Activated CD4-positive, alpha-beta memory T cell treated with anti-CD3 and anti-CD28 coated beads for 36 hours (primary cell): ENCODE results near the gene LEFTY1. TPM values are rescaled to one million over a fixed set of nuclear protein-coding genes. Genes with fewer than 3 reads are reported as not detected.

Experiments
- CTCF ChIA-PET: fragments of 350-600 bp; sonication (Branson Sonifier 250); formaldehyde crosslinking; loops from one replicate; lab custom pipeline; 2021; ENCODE audit warnings: antibody characterized with exemption, inconsistent platforms; lab: Charles Lee
- POLR2A ChIA-PET: fragments of 350-600 bp; sonication (Branson Sonifier 250); formaldehyde crosslinking; loops from one replicate; lab custom pipeline; 2021; ENCODE audit warnings: antibody characterized with exemption; lab: Charles Lee
- DNase-seq: peaks from one replicate; pipeline ENCODE4 v3.0.0-alpha.2; 2020
- H3K27ac Mint-ChIP-seq: one replicate; pipeline ENCODE4 v1.8.0; 2021; ENCODE audit warnings: mixed read lengths
- H3K27me3 Mint-ChIP-seq: one replicate; pipeline ENCODE4 v1.8.0; 2021; ENCODE audit warnings: mixed read lengths
- H3K36me3 Mint-ChIP-seq: one replicate; pipeline ENCODE4 v1.8.0; 2021; ENCODE audit warnings: mixed read lengths
- H3K4me1 Mint-ChIP-seq: one replicate; pipeline ENCODE4 v1.8.0; 2021; ENCODE audit warnings: low read depth, mixed read lengths
- H3K4me3 Mint-ChIP-seq: one replicate; pipeline ENCODE4 v1.8.0; 2021; ENCODE audit warnings: mild to moderate bottlenecking, mixed read lengths
- H3K9me3 Mint-ChIP-seq: one replicate; pipeline ENCODE4 v1.8.0; 2021; ENCODE audit warnings: mixed read lengths
- intact Hi-C: fragments of 100-400 bp; cut with micrococcal nuclease; formaldehyde crosslinking; loops from one replicate; pipeline ENCODE4 v1.15.1; 2023
- total RNA-seq, 2 experiments: library from RNA; stranded (reverse); gene quantifications; one replicate each; pipeline ENCODE4 v1.2.3, GENCODE V29; 2021

Gene LEFTY1
- total RNA-seq, 2 experiments from 2014 or later: 0.19 TPM; not detected in 1

DNA sequence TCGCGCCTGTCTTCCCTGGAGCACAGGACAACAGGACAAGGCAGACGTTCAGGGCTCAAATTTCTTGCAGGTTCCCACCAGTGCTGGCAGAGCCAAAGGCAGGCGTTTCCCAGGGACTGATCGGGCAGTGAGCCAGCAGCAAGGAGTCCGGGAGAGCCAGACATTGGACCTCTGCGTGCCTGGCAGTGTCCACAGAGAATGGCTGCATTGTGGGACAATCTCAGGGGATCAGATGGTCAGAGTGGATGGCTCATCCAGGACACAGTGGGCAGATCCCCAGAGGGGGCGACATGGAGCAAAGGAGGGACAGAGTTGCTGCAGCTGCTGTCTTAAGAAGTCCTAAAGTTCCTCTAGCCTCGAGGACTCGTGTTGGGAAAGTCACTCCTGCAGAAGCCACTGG is 11.4 kb downstream of the LEFTY1 start:
- no peaks in the 10 kb centered on the region for H3K27me3 Mint-ChIP-seq
- no peaks in the 10 kb centered on the region for H3K9me3 Mint-ChIP-seq
- CTCF ChIA-PET: interaction anchor here (0.9 to 1.3 kb wide), 6 partner anchors 11 to 403 kb away, joined by 3 to 4 read pairs (median 3); no protein-coding TSS in a partner anchor
- H3K27ac Mint-ChIP-seq: peak overlapping the region; percentile 47
- POLR2A ChIA-PET: interaction anchor here (0.6 to 1.2 kb wide), 2 partner anchors 12 to 90 kb away, joined by 3 to 5 read pairs; no protein-coding TSS in a partner anchor
- peaks cover 12% of the 10 kb centered on the region for H3K36me3 Mint-ChIP-seq
- intact Hi-C loops: no loop called here
- peaks cover 66% of the 10 kb centered on the region for H3K4me1 Mint-ChIP-seq
- no peak overlapping the region for H3K4me3 Mint-ChIP-seq
- DNase-seq: peak; percentile 39

DNA sequence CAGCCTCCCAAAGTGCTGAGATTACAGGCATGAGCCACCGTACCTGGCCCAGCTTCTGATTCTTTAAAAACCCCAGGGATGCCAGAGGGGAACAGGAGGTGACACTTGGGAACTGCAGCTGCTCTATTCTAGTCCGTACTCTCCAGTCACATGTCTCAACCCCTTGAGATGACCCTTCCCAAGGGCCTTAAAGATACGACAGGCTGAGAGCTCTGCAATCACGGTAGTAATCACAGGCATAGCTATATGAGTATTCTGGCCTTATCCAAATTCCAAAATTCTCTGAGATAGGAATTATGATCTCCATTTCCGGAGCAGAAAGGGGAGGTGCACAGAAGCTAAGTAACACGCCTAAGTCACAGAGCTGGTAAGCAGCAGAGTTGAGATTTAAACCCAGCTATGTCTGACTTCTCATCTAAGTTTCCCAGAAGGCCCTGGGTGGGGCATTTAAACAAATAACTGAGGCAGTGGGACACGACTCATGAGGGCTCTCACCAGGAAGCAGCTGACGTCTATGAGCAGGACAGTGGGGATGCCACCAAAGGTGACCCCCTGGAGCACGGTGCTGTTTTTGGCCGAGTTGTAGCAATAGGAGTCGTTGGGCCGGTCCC is 11.9 kb downstream of the LEFTY1 start:
- intact Hi-C loops: no loop called here
- H3K27ac Mint-ChIP-seq: no peak overlapping the region
- H3K27me3 Mint-ChIP-seq: no peaks in the 10 kb centered on the region
- H3K4me1 Mint-ChIP-seq: peaks cover 67% of the 10 kb centered on the region
- no peak for DNase-seq
- ChIA-PET POLR2A (interaction anchor here (1.2 to 1.3 kb wide), 2 partner anchors 11 to 99 kb away, joined by 5 read pairs; partner anchors contain the start of gene SRP9), CTCF (interaction anchor here (0.9 to 1.0 kb wide), 3 partner anchors 24 to 402 kb away, joined by 3 to 4 read pairs (median 3); no protein-coding TSS in a partner anchor)
- H3K4me3 Mint-ChIP-seq: no peak overlapping the region
- H3K9me3 Mint-ChIP-seq: no peaks in the 10 kb centered on the region
- peaks cover 12% of the 10 kb centered on the region for H3K36me3 Mint-ChIP-seq

DNA sequence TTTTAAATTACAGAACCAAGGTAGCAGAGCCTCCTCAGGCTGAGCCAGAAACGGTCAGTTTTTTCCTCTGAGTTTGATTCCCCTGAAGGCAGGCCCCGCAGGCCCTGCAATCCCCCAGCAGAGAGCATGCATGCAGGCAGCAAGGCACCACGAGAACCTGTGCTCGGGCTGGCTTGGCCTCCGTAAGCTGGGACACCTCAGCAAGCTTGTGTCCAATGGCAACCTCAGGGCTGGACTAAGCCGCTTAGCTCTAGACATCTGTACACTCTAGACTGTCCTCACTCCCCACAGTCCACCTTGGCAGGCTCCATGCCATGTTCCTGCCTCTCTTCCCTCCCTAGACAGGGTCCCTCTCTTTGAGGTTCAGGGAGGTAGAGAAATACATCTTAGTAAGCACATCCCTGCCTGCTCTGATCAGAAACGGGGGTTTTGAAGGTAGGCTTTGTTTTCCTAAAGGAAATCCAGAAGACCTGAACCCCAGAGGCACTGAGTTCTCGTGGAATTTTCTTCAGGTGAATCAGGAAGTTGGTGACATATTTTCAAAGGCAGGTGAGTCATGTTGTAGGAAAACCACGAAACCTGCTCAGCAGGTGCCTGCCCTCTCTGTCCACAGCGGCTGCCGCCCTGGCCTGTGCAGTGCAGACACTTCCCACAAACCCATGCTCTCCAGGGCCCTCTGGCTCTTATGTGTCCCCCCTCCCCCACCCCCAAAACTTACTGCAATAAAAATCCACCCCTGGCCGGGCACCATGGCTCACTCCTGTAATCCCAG is 13.7 kb downstream of the LEFTY1 start:
- ChIA-PET POLR2A (interaction anchor here (0.7 kb wide), 1 partner anchor 14 kb away, joined by 3 read pairs; the partner anchor contains the start of gene LEFTY1), CTCF (interaction anchor here (0.6 to 1.5 kb wide), 3 partner anchors 20 to 36 kb away, joined by 3 to 4 read pairs (median 3); no protein-coding TSS in a partner anchor)
- Mint-ChIP-seq H3K36me3 (peaks cover 15% of the 10 kb centered on the region), H3K4me1 (peaks cover 61% of the 10 kb centered on the region), H3K27ac (peak overlapping the region; percentile 45), H3K4me3 (no peak overlapping the region), H3K9me3 (no peaks in the 10 kb centered on the region), H3K27me3 (no peaks in the 10 kb centered on the region)
- no peak for DNase-seq
- intact Hi-C loops: no loop called here

DNA sequence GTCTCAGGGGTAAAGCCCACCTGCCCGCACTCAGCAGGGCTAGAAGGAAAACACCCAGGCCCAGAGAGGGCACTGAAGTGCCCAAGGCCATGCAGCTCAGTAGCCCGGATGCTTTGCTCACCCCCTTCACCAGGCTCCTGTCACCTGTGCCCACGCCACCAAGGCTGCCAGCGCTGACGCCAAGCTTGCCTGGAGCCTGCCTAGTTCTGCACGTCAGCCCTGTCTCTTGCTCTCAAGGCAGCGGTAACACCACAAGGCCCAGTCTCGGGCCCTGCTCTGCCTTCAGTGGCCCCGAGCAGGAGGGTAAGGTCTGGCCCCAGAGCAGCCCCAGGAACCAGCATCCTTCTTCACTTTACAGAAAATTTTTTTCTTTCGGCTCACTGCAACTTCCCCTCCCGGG is 14.5 kb downstream of the LEFTY1 start:
- ChIA-PET POLR2A (no interaction called here), CTCF (interaction anchor here (1.1 to 1.5 kb wide), 2 partner anchors 19 to 37 kb away, joined by 3 read pairs; no protein-coding TSS in a partner anchor)
- Mint-ChIP-seq H3K27me3 (no peaks in the 10 kb centered on the region), H3K4me1 (peaks cover 53% of the 10 kb centered on the region), H3K36me3 (peaks cover 15% of the 10 kb centered on the region), H3K9me3 (no peaks in the 10 kb centered on the region), H3K4me3 (no peak overlapping the region), H3K27ac (no peak overlapping the region)
- intact Hi-C loops: no loop called here
- DNase-seq: no peak

DNA sequence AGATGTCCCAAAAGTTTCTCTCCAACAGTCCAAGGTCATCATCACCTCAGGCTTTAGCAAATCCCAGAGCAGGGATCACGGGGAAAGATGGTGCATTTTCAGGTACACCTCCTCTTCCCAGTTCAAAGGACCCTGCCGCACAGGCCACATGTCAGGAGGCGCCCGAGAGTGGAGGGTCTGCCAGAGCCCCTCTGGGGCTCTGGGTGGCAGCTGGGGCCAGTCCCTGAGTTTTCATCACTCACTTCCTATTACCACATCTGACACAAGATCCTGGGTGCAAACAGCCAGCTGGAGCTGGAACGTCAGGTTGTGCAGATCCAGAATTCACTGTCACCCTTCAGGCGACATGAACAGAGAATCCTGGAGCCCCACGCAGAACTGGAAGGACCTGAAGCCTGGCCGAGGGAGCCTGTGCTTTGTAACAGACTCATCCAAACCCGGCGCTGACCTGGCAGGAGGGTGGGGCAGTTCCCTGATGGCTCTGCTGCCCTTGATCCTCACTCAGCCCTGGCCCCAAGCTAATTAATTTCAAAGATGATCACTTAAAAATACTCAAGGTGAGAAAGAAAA is 15.6 kb downstream of the LEFTY1 start:
- Mint-ChIP-seq H3K4me3 (no peak overlapping the region), H3K9me3 (no peaks in the 10 kb centered on the region), H3K4me1 (peaks cover 45% of the 10 kb centered on the region), H3K27me3 (no peaks in the 10 kb centered on the region), H3K27ac (peak overlapping the region; percentile 59), H3K36me3 (peaks cover 20% of the 10 kb centered on the region)
- ChIA-PET POLR2A (no interaction called here), CTCF (no interaction called here)
- no peak for DNase-seq
- intact Hi-C loops: no loop called here

DNA sequence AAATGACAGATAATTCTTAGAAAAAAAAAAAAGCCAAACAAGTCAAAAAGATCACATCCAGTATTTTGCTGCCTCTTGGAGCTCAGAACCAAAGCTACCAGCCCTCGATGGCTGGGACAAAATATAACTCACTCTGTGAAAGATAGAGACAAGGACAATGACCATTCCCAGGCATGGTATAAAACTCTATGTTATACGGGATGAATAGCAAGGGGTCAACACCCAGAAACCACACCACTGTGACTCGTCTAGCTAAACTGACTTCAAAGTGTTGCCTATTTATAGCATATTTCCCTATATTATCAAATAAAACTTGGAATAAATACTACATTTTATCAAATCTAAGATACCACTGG is 16.9 kb downstream of the LEFTY1 start:
- ChIA-PET POLR2A (no interaction called here), CTCF (interaction anchor here (0.6 kb wide), 1 partner anchor 540 kb away, joined by 3 read pairs; no protein-coding TSS in a partner anchor)
- peaks cover 22% of the 10 kb centered on the region for H3K36me3 Mint-ChIP-seq
- H3K4me3 Mint-ChIP-seq: no peak overlapping the region
- H3K27ac Mint-ChIP-seq: peak overlapping the region; percentile 36
- no peaks in the 10 kb centered on the region for H3K9me3 Mint-ChIP-seq
- H3K4me1 Mint-ChIP-seq: peaks cover 46% of the 10 kb centered on the region
- intact Hi-C loops: no loop called here
- no peaks in the 10 kb centered on the region for H3K27me3 Mint-ChIP-seq
- DNase-seq: no peak

DNA sequence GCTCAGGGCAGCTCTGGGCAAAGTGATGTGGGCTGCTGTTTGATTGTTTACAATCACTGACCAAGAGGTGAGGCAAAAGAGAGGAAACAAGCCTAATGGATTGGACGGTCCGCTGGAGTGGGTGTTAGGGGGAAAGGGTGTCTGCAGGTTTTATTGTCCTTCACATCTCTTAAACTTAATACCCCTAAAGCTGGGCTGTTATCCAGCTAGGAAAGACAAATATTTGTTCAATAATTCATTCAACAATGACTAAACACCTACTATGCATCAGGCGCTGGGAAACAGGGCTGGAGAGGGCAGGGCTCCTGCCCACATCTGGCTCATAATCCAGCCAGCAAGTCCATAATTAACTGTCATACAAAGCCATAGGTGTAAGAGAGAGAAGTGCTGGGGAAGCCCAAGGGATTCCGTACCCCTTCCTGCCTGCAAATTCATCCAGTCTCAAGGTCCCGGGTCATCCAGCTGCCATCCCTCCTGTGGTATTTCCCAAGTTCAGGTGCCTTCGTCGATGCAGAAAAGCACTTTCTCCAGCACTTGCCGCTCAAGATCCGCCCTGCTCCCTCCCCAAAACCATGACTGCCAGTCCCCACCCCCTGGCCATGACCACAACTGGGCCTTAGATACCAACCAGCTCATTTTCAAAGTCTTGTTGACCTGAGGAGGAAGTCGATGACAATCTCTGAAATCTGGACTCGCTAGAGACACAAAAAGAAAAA is 17.4 kb downstream of the LEFTY1 start:
- Mint-ChIP-seq H3K4me3 (no peak overlapping the region), H3K27me3 (no peaks in the 10 kb centered on the region), H3K4me1 (peaks cover 48% of the 10 kb centered on the region), H3K36me3 (peaks cover 23% of the 10 kb centered on the region), H3K27ac (peak overlapping the region; percentile 36), H3K9me3 (no peaks in the 10 kb centered on the region)
- peak; percentile 34 for DNase-seq
- ChIA-PET CTCF (interaction anchor here (0.6 to 0.8 kb wide), 3 partner anchors 11 to 541 kb away, joined by 3 read pairs; partner anchors contain the start of gene TMEM63A), POLR2A (interaction anchor here (1.3 kb wide), 1 partner anchor 10 kb away, joined by 4 read pairs; the partner anchor contains the start of gene TMEM63A)
- intact Hi-C loops: no loop called here

DNA sequence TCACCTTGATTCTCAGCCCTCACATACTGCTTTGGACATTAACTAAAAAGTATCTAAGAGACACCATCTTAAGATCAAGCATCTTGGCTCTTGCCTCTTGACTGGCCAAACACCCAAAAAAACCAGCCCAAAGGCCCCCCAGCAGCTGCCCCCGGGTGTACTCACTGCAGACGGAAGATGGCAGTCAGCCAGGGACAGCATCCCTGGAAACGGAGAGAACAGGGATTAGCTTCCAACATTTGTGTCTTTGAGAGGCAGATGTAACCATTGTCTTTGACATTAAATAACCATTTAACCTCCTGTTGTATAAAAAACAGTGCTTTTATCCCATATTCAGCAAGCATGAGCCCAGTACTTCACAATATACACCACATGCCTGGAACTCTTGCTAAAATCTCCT is 18.0 kb downstream of the LEFTY1 start:
- H3K4me3 Mint-ChIP-seq: no peak overlapping the region
- ChIA-PET POLR2A (interaction anchor here (1.3 kb wide), 1 partner anchor 11 kb away, joined by 4 read pairs; the partner anchor contains the start of gene TMEM63A), CTCF (interaction anchor here (0.8 kb wide), 3 partner anchors 10 to 396 kb away, joined by 3 read pairs; partner anchors contain the start of gene TMEM63A)
- intact Hi-C loops: no loop called here
- peaks cover 25% of the 10 kb centered on the region for H3K36me3 Mint-ChIP-seq
- H3K27me3 Mint-ChIP-seq: no peaks in the 10 kb centered on the region
- H3K27ac Mint-ChIP-seq: no peak overlapping the region
- DNase-seq: no peak
- H3K4me1 Mint-ChIP-seq: peaks cover 48% of the 10 kb centered on the region
- H3K9me3 Mint-ChIP-seq: no peaks in the 10 kb centered on the region

DNA sequence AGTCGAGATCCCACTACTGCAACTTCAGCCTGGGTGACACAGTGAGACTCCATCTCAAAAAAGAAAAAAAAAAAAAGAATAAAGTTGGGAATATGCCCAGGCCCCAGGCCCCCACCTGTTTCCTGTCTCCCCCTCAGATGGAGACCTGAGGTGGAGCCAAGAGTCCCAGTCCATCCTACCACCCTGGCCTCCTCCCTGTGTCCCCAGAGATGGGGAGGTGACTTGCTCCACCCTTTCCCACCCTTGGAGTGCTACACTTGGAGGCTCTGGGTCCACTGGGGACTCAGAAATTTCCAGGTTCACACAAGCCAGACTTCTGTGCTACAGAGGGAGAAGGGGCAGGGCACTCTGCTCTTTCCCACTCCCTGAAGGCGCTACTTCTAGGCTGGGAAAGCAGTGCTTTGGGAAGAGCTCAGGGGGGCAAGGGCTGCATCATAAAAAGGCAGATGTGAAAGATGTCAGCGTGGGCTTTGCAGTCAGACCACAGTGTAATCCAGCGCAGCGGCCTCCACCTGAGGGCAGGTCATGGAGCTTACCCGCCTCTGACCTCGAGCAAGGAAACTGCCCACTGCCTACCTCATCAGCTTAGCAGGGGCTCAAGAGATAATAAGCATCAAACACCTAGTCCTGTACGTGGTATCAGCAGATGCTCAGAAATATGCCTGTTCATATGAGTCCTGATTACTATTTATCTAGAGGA is 20.2 kb downstream of the LEFTY1 start:
- no peak overlapping the region for H3K4me3 Mint-ChIP-seq
- peaks cover 34% of the 10 kb centered on the region for H3K36me3 Mint-ChIP-seq
- no peak overlapping the region for H3K27ac Mint-ChIP-seq
- ChIA-PET POLR2A (no interaction called here), CTCF (no interaction called here)
- peaks cover 48% of the 10 kb centered on the region for H3K4me1 Mint-ChIP-seq
- intact Hi-C loops: loop anchor here (5.0 kb wide), 1 partner anchor 44 kb away; no protein-coding TSS in a partner anchor
- no peaks in the 10 kb centered on the region for H3K27me3 Mint-ChIP-seq
- H3K9me3 Mint-ChIP-seq: no peaks in the 10 kb centered on the region
- DNase-seq: no peak

DNA sequence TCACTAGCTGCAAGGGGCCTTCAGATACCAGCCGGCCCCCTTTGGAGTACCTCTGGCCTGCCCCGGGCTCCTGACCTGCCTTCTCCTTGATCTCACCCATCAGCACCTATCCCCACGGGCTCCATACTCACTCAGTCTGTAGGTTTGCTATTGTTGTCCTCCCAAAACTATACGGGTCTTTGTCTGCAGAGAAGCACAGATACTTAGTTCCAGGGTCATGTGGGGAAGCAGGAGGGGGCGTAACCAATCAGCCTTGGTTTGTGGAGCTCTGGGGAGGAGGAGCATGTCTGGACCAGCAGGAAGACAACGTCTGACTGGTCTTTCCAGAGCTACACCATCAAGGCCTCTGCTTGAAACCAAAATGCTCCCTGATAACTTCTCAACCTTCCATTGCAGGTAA is 22.0 kb downstream of the LEFTY1 start:
- Mint-ChIP-seq H3K27me3 (no peaks in the 10 kb centered on the region), H3K36me3 (peaks cover 41% of the 10 kb centered on the region), H3K4me3 (no peak overlapping the region), H3K4me1 (peaks cover 43% of the 10 kb centered on the region), H3K9me3 (no peaks in the 10 kb centered on the region), H3K27ac (peak overlapping the region; percentile 74)
- ChIA-PET POLR2A (interaction anchor here (1.7 to 2.2 kb wide), 2 partner anchors 16 to 57 kb away, joined by 7 to 12 read pairs; partner anchors contain the start of genes PYCR2 and TMEM63A), CTCF (interaction anchor here (1.1 to 1.9 kb wide), 5 partner anchors 11 to 89 kb away, joined by 3 to 11 read pairs (median 4); partner anchors contain the start of gene SRP9)
- intact Hi-C loops: loop anchor here (1.0 to 5.0 kb wide), 3 partner anchors 14 to 45 kb away; no protein-coding TSS in a partner anchor
- DNase-seq: no peak
